KMS-11 (cell line): Measurements from ENCODE around the gene ARHGAP9.

Experiments used
- H2AFZ ChIP-seq: fragments of 200-600 bp; sonication (generic); 2 replicates; pipeline ENCODE4 v1.6.1; 2016; ENCODE audit warnings: antibody characterized with exemption, mixed run types, low read depth
- H3K27ac ChIP-seq: fragments of 200-600 bp; sonication (generic); 2 replicates; pipeline ENCODE4 v1.6.1; 2016; ENCODE audit warnings: mild to moderate bottlenecking, mixed run types
- H3K27me3 ChIP-seq: fragments of 200-600 bp; sonication (generic); 2 replicates; pipeline ENCODE4 v1.6.1; 2017; ENCODE audit warnings: mild to moderate bottlenecking, low read depth, mixed run types, moderate library complexity; ENCODE audit not compliant: insufficient read depth
- H3K36me3 ChIP-seq: fragments of 200-600 bp; sonication (generic); 2 replicates; pipeline ENCODE4 v1.6.1; 2017; ENCODE audit warnings: mild to moderate bottlenecking, mixed run types; ENCODE audit not compliant: insufficient read depth
- H3K4me1 ChIP-seq: fragments of 200-600 bp; sonication (generic); 2 replicates; pipeline ENCODE4 v1.6.1; 2016; ENCODE audit warnings: mild to moderate bottlenecking, low read depth, mixed run types; ENCODE audit not compliant: poor library complexity, severe bottlenecking
- H3K4me2 ChIP-seq: fragments of 200-600 bp; sonication (generic); 2 replicates; pipeline ENCODE4 v1.7.0; 2016; ENCODE audit warnings: mild to moderate bottlenecking, mixed run types
- H3K4me3 ChIP-seq: fragments of 200-600 bp; sonication (generic); IDR thresholded peaks from 2 replicates; pipeline ENCODE4 v1.6.1; 2017; ENCODE audit warnings: low read depth, low read length, mixed read lengths; ENCODE audit not compliant: insufficient read depth
- H3K79me2 ChIP-seq: fragments of 200-600 bp; sonication (generic); 2 replicates; pipeline ENCODE4 v1.6.1; 2016; ENCODE audit warnings: low read depth, mixed run types; ENCODE audit not compliant: insufficient read depth
- H3K9ac ChIP-seq: fragments of 200-600 bp; sonication (generic); 2 replicates; pipeline ENCODE4 v1.6.1; 2016; ENCODE audit warnings: mild to moderate bottlenecking, mixed run types
- H4K20me1 ChIP-seq: fragments of 200-600 bp; sonication (generic); 2 replicates; pipeline ENCODE4 v1.6.1; 2016; ENCODE audit warnings: mild to moderate bottlenecking, mixed run types; ENCODE audit not compliant: insufficient read depth
- CTCF ChIP-seq: fragments of 200-600 bp; sonication (generic); conservative IDR thresholded peaks from 2 replicates; pipeline ENCODE4 v1.6.1; 2017; ENCODE audit warnings: low read depth, mild to moderate bottlenecking, antibody characterized with exemption, low read length, moderate library complexity, mixed read lengths

The ARHGAP9 gene

DNA sequence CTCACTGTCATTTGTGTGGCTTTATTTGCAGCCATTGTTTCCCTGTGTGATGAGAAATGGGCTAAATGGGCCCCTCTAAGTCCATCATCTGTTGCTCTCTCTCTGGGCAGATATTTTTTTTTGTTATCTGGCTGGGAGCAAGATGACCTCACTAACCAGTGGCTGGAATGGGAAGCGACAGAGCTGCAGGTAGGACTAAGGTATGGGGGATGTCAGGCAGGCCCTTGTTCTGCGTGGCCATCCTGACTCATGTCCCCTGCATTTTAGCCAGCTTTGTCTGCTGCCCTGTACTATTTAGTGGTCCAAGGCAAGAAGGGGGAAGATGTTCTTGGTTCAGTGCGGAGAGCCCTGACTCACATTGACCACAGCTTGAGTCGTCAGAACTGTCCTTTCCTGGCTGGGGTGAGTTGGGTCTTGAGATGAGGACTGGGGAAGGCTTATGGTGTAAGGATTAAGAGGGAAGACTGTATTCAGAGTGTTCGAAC lies 9.5 kb upstream of the ARHGAP9 start:
- Histone ChIP-seq H3K4me3 (peak overlapping the region; percentile 74), H2AFZ (no peak overlapping the region), H4K20me1 (no peaks in the 10 kb centered on the region), H3K9ac (peak overlapping the region; percentile 64; the same call in 1 of the 2 replicates), H3K4me2 (peak overlapping the region; percentile 77), H3K36me3 (peaks cover 27% of the 10 kb centered on the region; the same call in 1 of the 2 replicates), H3K27ac (no peak overlapping the region; the same call in 1 of the 2 replicates), H3K4me1 (peaks cover 27% of the 10 kb centered on the region), H3K27me3 (no peaks in the 10 kb centered on the region), H3K79me2 (peaks cover 37% of the 10 kb centered on the region)
- TF ChIP-seq CTCF = no peak

DNA sequence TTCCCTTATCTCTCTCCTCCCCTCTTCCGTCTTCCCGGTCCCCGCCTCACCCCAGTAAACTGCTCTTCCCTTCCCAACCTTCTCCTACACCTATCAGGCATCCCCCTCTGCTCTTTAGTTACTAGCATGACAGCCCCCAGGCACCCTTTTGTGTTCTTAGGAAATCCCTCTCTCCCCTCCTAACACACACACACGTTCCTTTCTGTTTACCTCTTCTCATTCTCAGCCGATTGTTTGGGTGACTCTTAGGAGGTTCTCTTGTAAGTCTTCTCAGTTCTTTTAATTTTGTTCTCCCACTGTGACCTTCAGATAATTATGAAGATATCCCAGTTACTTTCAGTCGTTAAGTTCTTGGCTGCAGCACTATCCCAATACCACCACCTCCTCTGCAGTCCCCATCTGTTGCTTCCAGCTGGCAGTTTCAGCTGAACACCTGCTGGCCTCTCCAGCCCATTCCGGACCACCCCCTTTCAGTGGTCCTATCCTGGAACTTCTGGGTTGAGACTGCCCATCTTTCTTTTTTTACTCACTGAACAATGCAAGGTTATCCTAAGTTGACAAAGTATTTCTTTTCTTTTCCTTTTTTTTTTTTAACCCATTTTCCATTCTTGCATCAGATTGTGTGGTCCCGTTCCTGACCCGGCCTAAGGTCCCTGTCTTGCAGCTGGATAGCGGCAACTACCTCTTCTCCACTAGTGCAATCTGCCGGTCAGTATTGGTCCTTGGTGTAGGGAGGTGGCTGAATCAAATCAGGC lies 8.9 kb upstream of the ARHGAP9 start:
- peak overlapping the region; percentile 38; the same call in 1 of the 2 replicates for H2AFZ ChIP-seq
- H3K4me1 ChIP-seq = peaks cover 27% of the 10 kb centered on the region
- H3K27ac ChIP-seq = peak overlapping the region; percentile 41

DNA sequence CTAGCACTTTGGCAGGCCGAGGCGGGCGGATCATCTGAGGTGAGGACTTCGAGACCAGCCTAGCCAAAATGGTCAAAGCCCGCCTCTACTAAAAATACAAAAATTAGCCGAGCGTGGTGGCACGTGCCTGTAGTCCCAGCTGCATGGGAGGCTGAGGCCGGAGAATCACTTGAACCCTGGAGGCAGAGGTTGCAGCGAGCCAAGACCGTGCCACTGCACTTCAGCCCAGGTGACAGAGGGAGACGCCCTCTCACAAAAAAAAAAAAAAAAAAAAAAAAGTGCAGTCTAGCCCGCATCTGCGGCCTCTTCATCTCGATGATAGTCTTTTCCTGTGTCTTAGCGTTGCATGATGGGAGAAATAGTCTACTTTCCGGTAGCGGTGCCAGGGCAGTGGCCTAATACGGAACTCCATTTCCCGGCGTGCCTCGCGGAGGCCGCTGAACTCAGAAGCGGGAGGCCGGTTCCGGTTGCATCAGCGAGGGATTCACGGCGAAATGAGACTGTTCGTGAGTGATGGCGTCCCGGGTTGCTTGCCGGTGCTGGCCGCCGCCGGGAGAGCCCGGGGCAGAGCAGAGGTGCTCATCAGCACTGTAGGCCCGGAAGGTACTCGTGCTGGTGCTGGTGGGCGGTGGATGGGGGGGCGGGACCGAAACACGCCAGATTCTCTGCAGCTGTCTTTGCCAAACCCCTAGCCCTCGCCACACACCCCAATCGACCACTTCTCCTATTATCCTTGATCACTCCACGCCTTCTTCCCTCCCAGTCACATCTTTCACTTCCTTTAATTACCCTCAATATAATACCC lies 8.1 kb upstream of the ARHGAP9 start, which contains the start of gene MARS1:
Gene MARS1, plus strand, starts transcription at position 472 of the 805 bp plus-strand sequence. Its CDS starts 23 bp downstream, at position 495.
- Histone ChIP-seq H3K4me3 (peak within 1 kb of the TSS; percentile 92), H3K9ac (peak within 1 kb of the TSS; percentile 64), H3K27ac (peak within 1 kb of the TSS; percentile 41), H2AFZ (peak within 1 kb of the TSS; percentile 48; the same call in 1 of the 2 replicates), H3K27me3 (no peaks in the 10 kb centered on the region; the same call in 1 of the 2 replicates), H3K4me2 (peak within 1 kb of the TSS; percentile 77), H3K36me3 (peaks cover 27% of the 10 kb centered on the region; the same call in 1 of the 2 replicates), H3K79me2 (peaks cover 37% of the 10 kb centered on the region), H4K20me1 (no peaks in the 10 kb centered on the region), H3K4me1 (peaks cover 27% of the 10 kb centered on the region)
- 0 out of 2 replicates have a peak, but pooled peaks have one; percentile 16 for TF ChIP-seq CTCF

More for the DNA sequence above, 8.9 kb upstream of the ARHGAP9 start:
- peak overlapping the region; percentile 64 for H3K9ac ChIP-seq
- peak; percentile 14; the same call in 1 of the 2 replicates for TF ChIP-seq CTCF
- H3K4me3 ChIP-seq = peak overlapping the region; percentile 92
- H4K20me1 ChIP-seq = no peaks in the 10 kb centered on the region
- peaks cover 37% of the 10 kb centered on the region for H3K79me2 ChIP-seq
- H3K27me3 ChIP-seq = no peaks in the 10 kb centered on the region
- peak overlapping the region; percentile 77 for H3K4me2 ChIP-seq
- peaks cover 27% of the 10 kb centered on the region; the same call in 1 of the 2 replicates for H3K36me3 ChIP-seq

- H2AFZ ChIP-seq = peak overlapping the region; percentile 48; the same call in 1 of the 2 replicates
- H3K27ac ChIP-seq = no peak overlapping the region
- H3K4me1 ChIP-seq = peaks cover 27% of the 10 kb centered on the region
- peaks cover 27% of the 10 kb centered on the region; the same call in 1 of the 2 replicates for H3K36me3 ChIP-seq
- H3K4me2 ChIP-seq = peak overlapping the region; percentile 21; the same call in 1 of the 2 replicates
- H3K27me3 ChIP-seq = peaks cover under 1% of the 10 kb centered on the region; the same call in 1 of the 2 replicates
- TF ChIP-seq CTCF = no peak
- peaks cover 37% of the 10 kb centered on the region for H3K79me2 ChIP-seq
- H3K9ac ChIP-seq = no peak overlapping the region
- H3K4me3 ChIP-seq = no peak overlapping the region
- no peaks in the 10 kb centered on the region for H4K20me1 ChIP-seq
Measured at GRCh38 chr12:57487055-57487596, 7.5 kb upstream of the ARHGAP9 start.
